D721Med (cell line): ENCODE measurements around the gene WLS.

Experiments used
- DNase-seq: peaks from one replicate; pipeline ENCODE4 v3.0.0; 2011; ENCODE audit warnings: low spot score; ENCODE audit not compliant: insufficient read length
- FAIRE-seq: peaks from 2 replicates; lab custom pipeline; 2011; peaks lifted over from hg19 to GRCh38; lab: Jason Lieb, UNC
- TF ChIP-seq, protein P1 (sequence below): IDR thresholded peaks from 2 replicates; pipeline ENCODE4 v1.5.1; 2012; ENCODE audit warnings: mild to moderate bottlenecking, control low read depth; ENCODE audit not compliant: insufficient read depth; ENCODE audit errors: missing control alignments

WLS gene

DNA sequence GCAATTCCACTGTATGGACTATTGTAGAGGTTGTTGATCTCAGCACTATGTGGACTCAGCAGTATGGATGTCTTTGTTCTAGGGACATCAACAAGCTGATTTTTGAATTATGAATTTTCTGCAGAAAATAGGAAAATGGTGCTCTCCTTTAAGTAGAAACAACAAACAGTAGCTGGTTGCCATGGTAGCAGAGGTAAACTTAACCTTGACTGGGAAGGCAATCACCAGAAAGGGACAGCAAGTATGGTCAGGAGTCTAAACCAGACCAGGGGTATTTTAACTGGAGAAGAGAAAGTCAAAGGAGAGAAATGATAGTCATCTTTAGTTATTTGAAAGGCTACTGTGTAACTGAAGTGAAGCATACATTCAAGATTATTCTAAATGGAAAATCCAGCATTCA lies 22.3 kb downstream of the WLS start:
- DNase-seq (no peak), FAIRE-seq (no peak)

GRCh38 chr1:68206848-68207689 lies 25.3 kb downstream of the WLS start:
- FAIRE-seq = no peak
- TF ChIP-seq, protein P1, sequence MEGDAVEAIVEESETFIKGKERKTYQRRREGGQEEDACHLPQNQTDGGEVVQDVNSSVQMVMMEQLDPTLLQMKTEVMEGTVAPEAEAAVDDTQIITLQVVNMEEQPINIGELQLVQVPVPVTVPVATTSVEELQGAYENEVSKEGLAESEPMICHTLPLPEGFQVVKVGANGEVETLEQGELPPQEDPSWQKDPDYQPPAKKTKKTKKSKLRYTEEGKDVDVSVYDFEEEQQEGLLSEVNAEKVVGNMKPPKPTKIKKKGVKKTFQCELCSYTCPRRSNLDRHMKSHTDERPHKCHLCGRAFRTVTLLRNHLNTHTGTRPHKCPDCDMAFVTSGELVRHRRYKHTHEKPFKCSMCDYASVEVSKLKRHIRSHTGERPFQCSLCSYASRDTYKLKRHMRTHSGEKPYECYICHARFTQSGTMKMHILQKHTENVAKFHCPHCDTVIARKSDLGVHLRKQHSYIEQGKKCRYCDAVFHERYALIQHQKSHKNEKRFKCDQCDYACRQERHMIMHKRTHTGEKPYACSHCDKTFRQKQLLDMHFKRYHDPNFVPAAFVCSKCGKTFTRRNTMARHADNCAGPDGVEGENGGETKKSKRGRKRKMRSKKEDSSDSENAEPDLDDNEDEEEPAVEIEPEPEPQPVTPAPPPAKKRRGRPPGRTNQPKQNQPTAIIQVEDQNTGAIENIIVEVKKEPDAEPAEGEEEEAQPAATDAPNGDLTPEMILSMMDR = no peak
- DNase-seq = no peak

More for the DNA sequence above, 22.3 kb downstream of the WLS start:
- TF ChIP-seq, protein P1 = no peak

DNA sequence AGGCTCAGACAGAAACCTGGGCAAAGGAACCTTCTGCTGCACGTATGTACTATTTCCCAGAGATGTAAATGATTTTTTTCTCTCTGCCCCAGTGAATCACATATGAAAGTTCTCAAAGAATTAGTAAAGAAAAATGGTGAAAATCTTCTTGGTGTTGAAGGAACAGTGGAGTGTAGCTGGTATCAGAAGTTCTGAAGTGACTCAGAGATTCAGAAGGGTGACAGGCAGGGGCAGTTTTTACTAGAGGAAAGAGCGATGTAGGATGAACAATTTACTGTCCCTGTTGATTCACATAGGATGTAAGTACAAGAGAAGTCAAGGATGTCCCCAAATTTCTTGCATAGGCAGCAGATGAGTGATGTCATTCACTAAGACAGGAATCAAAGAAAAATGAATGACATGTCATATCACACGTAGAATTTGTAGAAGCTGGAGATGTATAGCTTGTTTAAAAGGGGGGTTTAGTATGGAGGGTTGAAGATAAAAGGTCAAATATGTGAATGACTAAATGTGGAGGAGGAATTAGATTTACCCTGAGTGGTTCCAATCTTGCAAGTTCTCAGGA lies 26.4 kb downstream of the WLS start:
- no peak for FAIRE-seq
- no peak for DNase-seq
- TF ChIP-seq, protein P1 = no peak

DNA sequence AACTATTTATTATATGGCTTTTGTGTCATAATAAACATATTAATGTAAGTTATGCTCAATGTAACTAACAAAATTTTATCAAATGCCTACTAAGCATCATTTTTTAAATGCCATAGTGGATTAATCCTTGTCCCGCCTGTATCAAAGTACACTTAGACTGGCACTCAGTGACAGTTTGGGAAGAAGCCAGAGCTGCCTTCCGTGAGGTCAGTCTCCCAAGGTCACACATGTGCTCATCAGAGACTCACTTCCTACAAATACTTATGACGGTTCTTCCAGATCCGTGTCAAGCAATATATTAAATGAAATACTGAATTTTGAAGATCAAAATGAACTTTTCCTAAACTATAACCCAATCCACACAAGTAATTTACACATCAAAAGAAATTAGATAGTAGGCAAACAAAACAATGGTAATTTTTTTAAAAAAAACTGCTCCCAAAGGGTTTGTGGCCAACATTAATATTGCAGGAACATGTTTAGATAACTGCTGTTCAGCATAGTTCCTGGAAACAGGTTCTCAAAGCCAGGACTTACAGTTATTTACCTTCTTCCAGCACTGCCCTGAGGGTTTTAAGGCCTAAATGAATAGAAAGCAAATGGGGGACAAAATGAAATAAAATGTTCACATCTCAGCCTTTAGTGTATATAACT lies 27.2 kb downstream of the WLS start:
- TF ChIP-seq, protein P1 = no peak
- no peak for DNase-seq
- no peak for FAIRE-seq

- TF ChIP-seq, protein P1 = no peak
These were observed 30.0 kb downstream of the WLS start for GRCh38 chr1:68202239-68202832.

DNA sequence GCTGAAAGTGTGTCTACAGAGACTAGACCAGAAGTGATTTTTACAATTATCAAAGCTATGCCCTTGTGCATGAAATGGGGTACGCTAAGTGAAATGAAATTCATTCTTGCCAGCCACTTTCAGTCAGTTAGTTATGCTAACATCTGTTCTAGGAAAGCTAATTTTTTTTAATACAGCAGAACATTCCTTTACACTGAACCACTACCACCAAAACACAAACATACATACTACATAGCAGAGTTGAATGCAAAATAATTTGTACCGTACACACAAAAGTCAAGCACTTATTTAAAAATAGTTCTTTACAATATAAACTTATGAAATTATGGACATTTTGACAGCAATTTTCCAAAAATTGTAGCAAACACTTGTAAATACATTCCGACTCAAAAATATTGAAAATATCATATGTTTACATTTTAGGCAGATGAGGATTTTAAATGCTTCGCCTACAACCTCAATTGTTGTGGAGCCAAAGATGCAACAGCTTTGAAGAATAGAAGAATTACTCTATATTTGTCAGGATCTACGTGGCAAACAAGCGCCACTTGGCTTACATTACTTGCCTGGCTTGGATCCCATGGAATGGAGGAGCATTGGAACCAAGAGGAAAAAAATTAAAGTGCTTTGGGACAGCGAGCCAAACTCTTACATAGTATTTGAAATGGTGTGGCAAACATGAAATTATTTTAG lies 30.6 kb downstream of the WLS start:
- DNase-seq = no peak
- TF ChIP-seq, protein P1 = no peak
- no peak for FAIRE-seq

More at GRCh38 chr1:68202239-68202832, 30.0 kb downstream of the WLS start:
- DNase-seq (no peak), FAIRE-seq (no peak)
